ENCODE results near the gene P4HA2.

- TF ChIP-seq CTCF (IDR thresholded peaks at IDR 0.05; ENCODE audit: low read length) (no peak), EZH2 (optimal IDR thresholded peaks at IDR 0.05; ENCODE audit: low read depth, low read length) (no peak)
These were observed 13.2 kb downstream of the P4HA2 start for GRCh38 chr5:132214491-132214890.

Data from MM.1S (cell line).